Neural cell (in vitro differentiated cells): ENCODE measurements around the gene ELK4.

Experiments
- CTCF ChIP-seq: fragments of 450-650 bp; IDR thresholded peaks from 2 replicates; pipeline ENCODE4 v1.5.1; 2014; ENCODE audit warnings: antibody characterized with exemption, mild to moderate bottlenecking, moderate library complexity; ENCODE audit not compliant: poor library complexity, severe bottlenecking
- EZH2 ChIP-seq: fragments of 200-600, 300-800 bp; shearing (Covaris generic), sonication (generic); IDR thresholded peaks from 2 replicates; pipeline ENCODE4 v1.6.1; 2014; ENCODE audit warnings: antibody characterized with exemption, low read length, borderline replicate concordance, mild to moderate bottlenecking; ENCODE audit not compliant: insufficient read depth, poor library complexity, severe bottlenecking
- MXI1 ChIP-seq: fragments of 450-650 bp; conservative IDR thresholded peaks from 2 replicates; pipeline ENCODE4 v1.6.1; 2014; ENCODE audit warnings: antibody characterized with exemption, mild to moderate bottlenecking; ENCODE audit not compliant: poor library complexity, severe bottlenecking
- POLR2AphosphoS5 ChIP-seq: IDR thresholded peaks from 2 replicates; pipeline ENCODE4 v1.6.1; 2012
- RAD21 ChIP-seq: fragments of 450-650 bp; conservative IDR thresholded peaks from 2 replicates; pipeline ENCODE4 v1.6.1; 2014; ENCODE audit warnings: antibody characterized with exemption, mild to moderate bottlenecking, moderate library complexity
- SMC3 ChIP-seq: fragments of 450-650 bp; conservative IDR thresholded peaks from 2 replicates; pipeline ENCODE4 v1.6.1; 2014; ENCODE audit warnings: antibody characterized with exemption, mild to moderate bottlenecking, moderate library complexity; ENCODE audit not compliant: poor library complexity
- TAF1 ChIP-seq: IDR thresholded peaks from 2 replicates; pipeline ENCODE4 v1.6.1; 2012; ENCODE audit warnings: low read depth

- TF ChIP-seq SMC3 = no peak
- TF ChIP-seq POLR2AphosphoS5 = no peak
- no peak for TF ChIP-seq CTCF
- no peak for TF ChIP-seq TAF1
- TF ChIP-seq EZH2 = no peak
- TF ChIP-seq RAD21 = no peak
- TF ChIP-seq MXI1 = no peak
Measured at GRCh38 chr1:205593532-205593931, 38.3 kb downstream of the ELK4 start.
